CD4-positive, alpha-beta T cell treated with Interleukin-15 for 1 hour (primary cell): Measurements from ENCODE around the gene PROCA1.
"Not testable (repeated sequence)": the region's sequence is repeated elsewhere in the genome, so short reads cannot be mapped to it uniquely, and the experiment has no call there.

Experiments used
- DNase-seq: peaks from one replicate; pipeline ENCODE4 v3.0.0-alpha.2; 2020

PROCA1 gene

DNA sequence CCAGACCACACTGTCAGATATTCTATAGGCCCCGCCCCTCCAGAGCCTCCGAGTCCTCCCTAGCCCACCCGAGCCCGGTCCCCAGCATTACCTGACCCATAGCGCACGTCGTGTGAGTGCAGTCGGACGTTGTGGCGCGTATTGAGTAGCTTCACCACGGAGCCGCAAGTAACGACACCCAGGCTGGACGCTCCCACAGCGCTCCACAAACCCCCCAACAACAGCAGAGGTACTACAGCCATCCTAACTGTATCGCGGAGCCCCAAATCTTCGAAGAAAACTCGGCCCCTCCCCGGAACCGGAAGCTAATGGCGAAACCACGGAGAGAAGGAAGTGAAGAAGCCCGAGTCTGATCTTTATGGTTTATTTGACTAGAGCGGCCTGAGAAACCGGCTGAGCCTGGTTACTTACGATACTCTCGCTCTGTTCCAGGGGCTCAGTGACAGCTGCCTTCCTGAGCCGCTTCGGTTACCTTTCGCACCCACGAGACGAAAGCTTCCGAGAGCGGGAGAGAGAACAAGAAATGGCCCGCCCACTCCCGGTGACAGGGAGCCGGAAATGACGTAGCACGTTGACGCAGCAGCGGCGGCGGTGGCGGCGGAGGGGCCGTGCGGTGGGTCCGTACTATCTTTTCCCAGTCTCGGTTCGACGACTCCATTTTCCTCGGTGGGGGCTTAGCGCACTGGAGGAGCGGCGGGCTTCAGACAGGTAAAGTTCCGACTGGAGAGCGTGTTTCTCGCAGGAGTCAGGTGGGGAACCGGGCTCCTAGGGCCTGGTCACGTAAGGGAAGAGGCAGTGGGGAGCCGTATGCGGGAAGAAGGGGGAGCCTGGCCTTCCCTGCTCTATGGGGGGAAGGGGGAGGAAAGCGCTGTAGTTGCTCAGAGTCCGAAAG is 49.8 kb downstream of the PROCA1 start, which contains the start of the genes SDF2 and SUPT6H:
Gene SDF2 (minus strand): TSS at position 272 of the 892 bp plus-strand sequence. CDS start 30 bp downstream, at position 242.
Gene SUPT6H (plus strand): TSS at position 571 of the 892 bp plus-strand sequence. CDS start 11,197 bp downstream, outside the sequence.
- DNase-seq = peak; percentile 90

- not testable (repeated sequence) for DNase-seq
Observed at GRCh38 chr17:28659497-28659881, 52.2 kb downstream of the PROCA1 start.

- not testable (repeated sequence) for DNase-seq
Observed at GRCh38 chr17:28658766-28659496, 52.8 kb downstream of the PROCA1 start.

GRCh38 chr17:28658342-28658741 is 53.3 kb downstream of the PROCA1 start:
- DNase-seq = not testable (repeated sequence)

DNA sequence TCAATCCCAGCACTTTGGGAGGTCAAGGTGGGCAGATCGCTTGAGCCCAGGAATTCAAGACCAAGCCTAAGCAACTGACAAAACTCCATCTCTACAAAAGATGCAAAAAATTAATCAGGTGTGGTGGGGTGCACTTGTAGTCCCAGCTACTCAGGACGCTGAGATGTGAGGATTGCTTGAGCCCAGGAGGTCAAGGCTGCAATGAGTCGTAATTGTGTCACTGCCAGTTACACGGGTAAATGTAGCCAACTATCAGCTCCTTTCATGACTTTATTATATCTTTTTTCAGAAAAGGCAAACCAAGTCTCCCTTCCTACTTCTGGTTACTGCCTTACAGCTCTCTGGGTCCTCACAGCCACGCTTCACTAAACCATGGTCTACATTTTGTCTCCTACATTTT is 53.9 kb downstream of the PROCA1 start:
- DNase-seq = no peak

GRCh38 chr17:28655160-28655559 is 56.5 kb downstream of the PROCA1 start:
- no peak for DNase-seq
